HTERT RPE-1 (cell line): Measurements from ENCODE around the gene DDI1.

Experiments used
- in situ Hi-C: fragments of 300-500 bp; cut with MboI; formaldehyde crosslinking; loops from 4 replicates; pipeline ENCODE4 v1.14.3; 2020; ENCODE audit warnings: low sequenced_read_pairs

DDI1 gene

GRCh38 chr11:104075706-104076105 lies 39.3 kb downstream of the DDI1 start:
- in situ Hi-C loops, result no loop called here

DNA sequence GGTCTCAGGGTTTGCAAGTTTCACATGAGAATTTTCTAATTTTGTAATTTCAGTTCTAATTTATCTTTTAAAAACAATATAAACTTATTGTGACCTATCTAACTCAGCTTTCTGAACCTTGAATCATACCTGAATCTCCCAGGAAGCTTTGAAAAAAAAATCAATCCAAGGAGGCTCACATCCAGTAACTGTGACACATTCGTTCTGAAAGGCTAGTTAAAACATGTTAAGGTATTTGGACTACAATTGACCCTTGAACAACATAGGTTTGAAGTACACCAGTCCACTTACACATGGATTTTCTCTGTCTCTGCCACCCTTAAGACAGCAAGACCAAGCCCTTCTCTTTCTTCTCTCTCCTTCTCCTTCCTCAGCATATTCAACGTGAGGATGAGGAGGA lies 40.0 kb downstream of the DDI1 start:
- in situ Hi-C loops, result no loop called here

DNA sequence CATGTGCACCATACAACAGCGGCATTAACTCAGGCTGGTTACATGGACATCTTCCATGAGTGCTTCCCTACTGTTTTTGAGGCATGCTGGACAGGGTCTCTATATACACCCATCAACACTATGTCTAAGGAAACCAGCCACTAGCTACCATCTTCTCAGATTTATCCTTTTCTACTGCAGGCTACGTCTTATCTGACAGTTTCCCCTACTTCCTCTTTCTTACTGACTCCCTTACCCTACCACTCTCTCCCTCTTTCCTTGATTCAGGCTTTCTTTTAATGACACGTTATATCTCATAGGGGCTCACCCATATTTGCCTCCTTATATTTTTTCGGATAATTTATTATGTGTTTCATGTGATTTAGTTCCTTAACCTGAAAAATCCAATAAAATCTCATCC lies 41.8 kb downstream of the DDI1 start:
- in situ Hi-C loops, result no loop called here

- in situ Hi-C loops, result no loop called here
Measured at GRCh38 chr11:104078995-104079394, 42.6 kb downstream of the DDI1 start.

GRCh38 chr11:104086621-104087020 lies 50.2 kb downstream of the DDI1 start:
- in situ Hi-C loops, result no loop called here
